Measurements from ENCODE around the gene TUBGCP6.

DNA sequence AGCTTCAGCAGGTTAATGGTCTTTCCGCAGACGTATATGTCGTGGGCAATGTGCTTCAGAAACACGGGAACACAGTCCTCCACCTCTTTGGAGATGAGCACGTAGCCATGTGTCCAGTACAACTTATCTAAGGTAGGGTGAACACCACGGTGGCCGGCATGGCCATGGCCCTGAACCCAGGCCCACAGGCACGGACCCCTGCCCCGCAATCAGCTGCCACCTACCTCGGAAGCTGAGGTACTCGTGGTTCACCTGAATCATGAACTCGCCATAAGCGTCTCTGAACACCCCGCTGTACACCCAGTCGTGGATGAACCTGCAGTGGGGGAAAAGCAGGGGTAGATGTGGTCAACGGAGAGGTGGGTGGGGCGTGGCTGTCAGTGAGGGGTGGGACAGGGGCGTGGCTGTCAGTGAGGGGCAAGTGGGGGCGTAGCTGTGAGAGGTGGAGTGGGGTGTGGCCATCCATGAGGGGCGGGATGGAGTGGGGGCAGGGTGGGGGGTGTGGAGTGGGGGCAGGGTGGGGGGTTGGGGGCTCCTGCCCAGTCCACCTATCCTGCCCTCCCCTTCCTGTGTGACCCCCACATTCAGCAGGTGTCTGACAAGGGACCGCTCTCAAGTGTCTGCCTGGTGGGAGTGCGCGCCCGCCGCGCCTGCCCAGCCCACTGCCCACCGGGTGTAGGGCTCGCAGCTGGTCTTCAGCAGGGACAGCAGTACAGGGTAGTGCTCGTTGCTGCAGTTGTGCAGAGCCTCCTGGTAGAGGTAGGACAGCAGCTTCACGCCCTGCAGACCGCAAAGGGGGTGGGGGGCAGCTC, 18.6 kb downstream of the TUBGCP6 start:
- TF ChIP-seq, protein P1, sequence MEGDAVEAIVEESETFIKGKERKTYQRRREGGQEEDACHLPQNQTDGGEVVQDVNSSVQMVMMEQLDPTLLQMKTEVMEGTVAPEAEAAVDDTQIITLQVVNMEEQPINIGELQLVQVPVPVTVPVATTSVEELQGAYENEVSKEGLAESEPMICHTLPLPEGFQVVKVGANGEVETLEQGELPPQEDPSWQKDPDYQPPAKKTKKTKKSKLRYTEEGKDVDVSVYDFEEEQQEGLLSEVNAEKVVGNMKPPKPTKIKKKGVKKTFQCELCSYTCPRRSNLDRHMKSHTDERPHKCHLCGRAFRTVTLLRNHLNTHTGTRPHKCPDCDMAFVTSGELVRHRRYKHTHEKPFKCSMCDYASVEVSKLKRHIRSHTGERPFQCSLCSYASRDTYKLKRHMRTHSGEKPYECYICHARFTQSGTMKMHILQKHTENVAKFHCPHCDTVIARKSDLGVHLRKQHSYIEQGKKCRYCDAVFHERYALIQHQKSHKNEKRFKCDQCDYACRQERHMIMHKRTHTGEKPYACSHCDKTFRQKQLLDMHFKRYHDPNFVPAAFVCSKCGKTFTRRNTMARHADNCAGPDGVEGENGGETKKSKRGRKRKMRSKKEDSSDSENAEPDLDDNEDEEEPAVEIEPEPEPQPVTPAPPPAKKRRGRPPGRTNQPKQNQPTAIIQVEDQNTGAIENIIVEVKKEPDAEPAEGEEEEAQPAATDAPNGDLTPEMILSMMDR (IDR thresholded peaks at IDR 0.05), result no peak
- no peak for TF ChIP-seq POLR2A (IDR thresholded peaks at IDR 0.05)
